Bronchial epithelial cell (primary cell): ENCODE data around the gene RHBDD1. TPM values are rescaled to one million over a fixed set of nuclear protein-coding genes. Genes with fewer than 3 reads are reported as not detected.

Experiments
- DNase-seq: peaks from one replicate; pipeline ENCODE4 v3.0.0-alpha.2; 2010; ENCODE audit warnings: low read depth
- FAIRE-seq: peaks from 2 replicates; lab custom pipeline; 2011; peaks lifted over from hg19 to GRCh38; lab: Jason Lieb, UNC
- H3K27me3 ChIP-seq: 2 replicates; pipeline ENCODE4 v1.5.1; 2011; ENCODE audit warnings: low read length; ENCODE audit not compliant: control insufficient read depth, insufficient read depth
- H3K36me3 ChIP-seq: 2 replicates; pipeline ENCODE4 v1.5.1; 2011; ENCODE audit warnings: low read length; ENCODE audit not compliant: control insufficient read depth, insufficient read depth
- H3K4me3 ChIP-seq: 2 replicates; pipeline ENCODE4 v1.5.1; 2011; ENCODE audit warnings: mild to moderate bottlenecking, low read depth, low read length, control low read depth
- CTCF ChIP-seq: IDR thresholded peaks from 2 replicates; pipeline ENCODE4 v1.5.1; 2011; ENCODE audit warnings: mild to moderate bottlenecking, moderate library complexity, low read length, control low read depth, inconsistent platforms; ENCODE audit not compliant: insufficient read depth, severe bottlenecking
- total RNA-seq: library from RNA; depleted of rRNA; stranded (reverse); fragments of >200 nt; gene quantifications from 2 replicates; pipeline ENCODE4 v1.2.1, GENCODE V29; 2014

Gene RHBDD1
- total RNA-seq, 1 donor from 2014 or later: 29.7 TPM

GRCh38 chr2:227004482-227004881 lies 168.6 kb downstream of the RHBDD1 start:
- DNase-seq (no peak), FAIRE-seq (no peak)

GRCh38 chr2:227006189-227006897 lies 170.5 kb downstream of the RHBDD1 start:
- no peaks in the 10 kb centered on the region for H3K27me3 ChIP-seq
- FAIRE-seq (no peak), DNase-seq (no peak)

More at GRCh38 chr2:227004482-227004881, 168.6 kb downstream of the RHBDD1 start:
- H3K27me3 ChIP-seq: no peaks in the 10 kb centered on the region
- TF ChIP-seq CTCF: no peak
- no peaks in the 10 kb centered on the region for H3K36me3 ChIP-seq
- no peak overlapping the region for H3K4me3 ChIP-seq

GRCh38 chr2:227007148-227007547 lies 171.3 kb downstream of the RHBDD1 start:
- FAIRE-seq (no peak), DNase-seq (no peak)
- no peaks in the 10 kb centered on the region for H3K36me3 ChIP-seq
- no peaks in the 10 kb centered on the region for H3K27me3 ChIP-seq
- H3K4me3 ChIP-seq: no peak overlapping the region
- no peak for TF ChIP-seq CTCF

More at GRCh38 chr2:227006189-227006897, 170.5 kb downstream of the RHBDD1 start:
- Histone ChIP-seq H3K36me3 (no peaks in the 10 kb centered on the region), H3K4me3 (no peak overlapping the region)
- TF ChIP-seq CTCF: no peak

- TF ChIP-seq CTCF: no peak
- no peak overlapping the region for H3K4me3 ChIP-seq
- H3K27me3 ChIP-seq: no peaks in the 10 kb centered on the region
- no peak for FAIRE-seq
- no peak for DNase-seq
- H3K36me3 ChIP-seq: no peaks in the 10 kb centered on the region
Measured at GRCh38 chr2:227007940-227008339, 172.1 kb downstream of the RHBDD1 start.

GRCh38 chr2:227010433-227010832 lies 174.6 kb downstream of the RHBDD1 start:
- FAIRE-seq (no peak), DNase-seq (peak; percentile 37)
- H3K4me3 ChIP-seq: no peak overlapping the region
- H3K27me3 ChIP-seq: no peaks in the 10 kb centered on the region
- no peaks in the 10 kb centered on the region for H3K36me3 ChIP-seq
- TF ChIP-seq CTCF: no peak

GRCh38 chr2:227013330-227013729 lies 177.5 kb downstream of the RHBDD1 start:
- FAIRE-seq: no peak
- no peak overlapping the region for H3K4me3 ChIP-seq
- H3K36me3 ChIP-seq: no peaks in the 10 kb centered on the region
- TF ChIP-seq CTCF: no peak
- H3K27me3 ChIP-seq: no peaks in the 10 kb centered on the region
- no peak for DNase-seq
